ENCODE measurements around the gene RNF213.
A peak's percentile ranks its signal among the peaks of the same experiment; 100 is the strongest.

The RNF213 gene

GRCh38 chr17:80419255-80419654 lies 158.6 kb downstream of the RNF213 start:
- DNase-seq (ENCODE audit: low spot score) = no peak

GRCh38 chr17:80421381-80422090 lies 160.9 kb downstream of the RNF213 start:
- DNase-seq (ENCODE audit: low spot score) = no peak

- no peak for DNase-seq (ENCODE audit: low spot score)
Observed at GRCh38 chr17:80422276-80422675, 161.6 kb downstream of the RNF213 start.

- DNase-seq (ENCODE audit: low spot score) = no peak
Observed at GRCh38 chr17:80422981-80423380, 162.3 kb downstream of the RNF213 start.

- DNase-seq (ENCODE audit: low spot score) = no peak
Observed at GRCh38 chr17:80423536-80424225, 163.0 kb downstream of the RNF213 start.

- no peak for DNase-seq (ENCODE audit: low spot score)
Observed at GRCh38 chr17:80424261-80424660, 163.6 kb downstream of the RNF213 start.

- no peak for DNase-seq (ENCODE audit: low spot score)
Observed at GRCh38 chr17:80424878-80425765, 164.5 kb downstream of the RNF213 start.

GRCh38 chr17:80425835-80426426 lies 165.3 kb downstream of the RNF213 start:
- DNase-seq (ENCODE audit: low spot score) = no peak

GRCh38 chr17:80426671-80427326 lies 166.1 kb downstream of the RNF213 start:
- DNase-seq (ENCODE audit: low spot score) = peak; percentile 94

- DNase-seq (ENCODE audit: low spot score) = no peak
Observed at GRCh38 chr17:80427366-80428282, 167.0 kb downstream of the RNF213 start.

- DNase-seq (ENCODE audit: low spot score) = no peak
Observed at GRCh38 chr17:80428363-80428762, 167.7 kb downstream of the RNF213 start.

- DNase-seq (ENCODE audit: low spot score) = no peak
Observed at GRCh38 chr17:80428796-80429195, 168.1 kb downstream of the RNF213 start.

- no peak for DNase-seq (ENCODE audit: low spot score)
Observed at GRCh38 chr17:80429356-80430275, 169.0 kb downstream of the RNF213 start.

GRCh38 chr17:80430446-80431245 lies 170.0 kb downstream of the RNF213 start:
- no peak for DNase-seq (ENCODE audit: low spot score)

GRCh38 chr17:80431246-80432195 lies 170.9 kb downstream of the RNF213 start:
- no peak for DNase-seq (ENCODE audit: low spot score)

GRCh38 chr17:80432350-80432955 lies 171.8 kb downstream of the RNF213 start:
- no peak for DNase-seq (ENCODE audit: low spot score)

- no peak for DNase-seq (ENCODE audit: low spot score)
Observed at GRCh38 chr17:80432961-80433550, 172.4 kb downstream of the RNF213 start.
